ENCODE measurements around the gene MFSD6.
A peak's percentile ranks its signal among the peaks of the same experiment; 100 is the strongest.

The MFSD6 gene

GRCh38 chr2:190535121-190535439 lies 126.9 kb downstream of the MFSD6 start:
- ChIA-PET POLR2A (interaction anchor here (1.3 kb wide), 1 partner anchor 10 kb away, joined by 3 read pairs; no protein-coding TSS in a partner anchor), CTCF (no interaction called here)
- peaks cover 0 to 6% of the 10 kb centered on the region in 2 experiments; a peak in 1 of 3 replicates for H3K36me3 ChIP-seq (ENCODE audit: control insufficient read depth in 2 of 2, insufficient read depth in 1 of 2, low read length in 2 of 2)
- TF ChIP-seq ZNF223 (tag by site-specific recombination; IDR thresholded peaks at IDR 0.05) (no peak), ZNF335 (tag by site-specific recombination; conservative IDR thresholded peaks at IDR 0.05) (peak; percentile 51)
- H3K4me3 ChIP-seq (ENCODE audit: low read depth, low read length) = peak overlapping the region; percentile 67
- no peaks in the 10 kb centered on the region for H3K9me3 ChIP-seq (ENCODE audit: control insufficient read depth, insufficient read depth, low read depth, low read length)
- peak overlapping the region; percentile 89 for H3K27ac ChIP-seq (ENCODE audit: extremely low read depth, low read depth, low read length)
- H3K4me1 ChIP-seq (ENCODE audit: control insufficient read depth, insufficient read depth, low read length) = no peaks in the 10 kb centered on the region

GRCh38 chr2:190535586-190535985 lies 127.4 kb downstream of the MFSD6 start:
- CTCF ChIA-PET = no interaction called here
- H3K36me3 ChIP-seq (ENCODE audit: control insufficient read depth in 2 of 2, insufficient read depth in 1 of 2, low read length in 2 of 2) = peaks cover 0 to 6% of the 10 kb centered on the region in 2 experiments; a peak in 1 of 3 replicates
- H3K27ac ChIP-seq (ENCODE audit: extremely low read depth, low read depth, low read length) = no peak overlapping the region

GRCh38 chr2:190537765-190538164 lies 129.6 kb downstream of the MFSD6 start:
- Histone ChIP-seq H3K36me3 (ENCODE audit: control insufficient read depth in 2 of 2, insufficient read depth in 1 of 2, low read length in 2 of 2) (peaks cover 0 to 6% of the 10 kb centered on the region in 2 experiments; a peak in 1 of 3 replicates), H3K4me3 (ENCODE audit: low read depth, low read length) (no peak overlapping the region), H3K9me3 (ENCODE audit: control insufficient read depth, insufficient read depth, low read depth, low read length) (no peaks in the 10 kb centered on the region), H3K4me1 (ENCODE audit: control insufficient read depth, insufficient read depth, low read length) (no peaks in the 10 kb centered on the region), H3K27ac (ENCODE audit: extremely low read depth, low read depth, low read length) (no peak overlapping the region)
- POLR2A ChIA-PET = no interaction called here
- CTCF ChIA-PET = no interaction called here
- TF ChIP-seq ZNF155 (tag by site-specific recombination; IDR thresholded peaks at IDR 0.05) = no peak
- TF ChIP-seq SETDB1 (IDR thresholded peaks at IDR 0.05; ENCODE audit: insufficient read length, low read length) = peak; percentile 59
- TF ChIP-seq ZNF585B (tag by site-specific recombination; IDR thresholded peaks at IDR 0.05) = peak; percentile 69

More at GRCh38 chr2:190535586-190535985, 127.4 kb downstream of the MFSD6 start:
- Histone ChIP-seq H3K4me3 (ENCODE audit: low read depth, low read length) (peak overlapping the region; percentile 67), H3K9me3 (ENCODE audit: control insufficient read depth, insufficient read depth, low read depth, low read length) (no peaks in the 10 kb centered on the region), H3K4me1 (ENCODE audit: control insufficient read depth, insufficient read depth, low read length) (no peaks in the 10 kb centered on the region)
- TF ChIP-seq ZSCAN23 (tag by site-specific recombination; IDR thresholded peaks at IDR 0.05) (no peak), ZBTB8A (tag by site-specific recombination; IDR thresholded peaks at IDR 0.05) (no peak), ZNF664 (tag by site-specific recombination; IDR thresholded peaks at IDR 0.05) (no peak), SP3 (tag by site-specific recombination; IDR thresholded peaks at IDR 0.05) (no peak), ZNF530 (tag by site-specific recombination; IDR thresholded peaks at IDR 0.05; ENCODE audit: low read depth) (no peak), ZNF585B (tag by site-specific recombination; IDR thresholded peaks at IDR 0.05) (no peak), ZNF514 (tag by site-specific recombination; IDR thresholded peaks at IDR 0.05) (no peak), ZSCAN4 (tag by site-specific recombination; IDR thresholded peaks at IDR 0.05) (no peak), TRIM28 (IDR thresholded peaks at IDR 0.05; ENCODE audit: borderline replicate concordance, low read length) (no peak), ZNF792 (tag by site-specific recombination; IDR thresholded peaks at IDR 0.05) (no peak), TCF7L2 (IDR thresholded peaks at IDR 0.05; ENCODE audit: borderline replicate concordance, low read depth, low read length) (no peak), ZNF791 (tag by site-specific recombination; IDR thresholded peaks at IDR 0.05) (no peak), ZNF146 (tag by site-specific recombination; IDR thresholded peaks at IDR 0.05) (no peak)
- POLR2A ChIA-PET = no interaction called here

- CTCF ChIA-PET = interaction anchor here (0.7 to 1.0 kb wide), 3 partner anchors 12 to 142 kb away, joined by 3 to 4 read pairs (median 3); no protein-coding TSS in a partner anchor
- no peak overlapping the region for H3K4me3 ChIP-seq (ENCODE audit: low read depth, low read length)
- H3K4me1 ChIP-seq (ENCODE audit: control insufficient read depth, insufficient read depth, low read length) = no peaks in the 10 kb centered on the region
- no peak overlapping the region for H3K27ac ChIP-seq (ENCODE audit: extremely low read depth, low read depth, low read length)
- H3K36me3 ChIP-seq (ENCODE audit: control insufficient read depth in 2 of 2, insufficient read depth in 1 of 2, low read length in 2 of 2) = peaks cover 0 to 6% of the 10 kb centered on the region in 2 experiments; a peak in 1 of 3 replicates
- H3K9me3 ChIP-seq (ENCODE audit: control insufficient read depth, insufficient read depth, low read depth, low read length) = no peaks in the 10 kb centered on the region
- POLR2A ChIA-PET = no interaction called here
- TF ChIP-seq KLF1 (tag by site-specific recombination; IDR thresholded peaks at IDR 0.05) = no peak
- TF ChIP-seq ZBTB26 (tag by site-specific recombination; optimal IDR thresholded peaks at IDR 0.05) = no peak
- no peak for TF ChIP-seq ZNF133 (tag by site-specific recombination; IDR thresholded peaks at IDR 0.05)
- no peak for TF ChIP-seq KLF8 (tag by site-specific recombination; IDR thresholded peaks at IDR 0.05)
- no peak for TF ChIP-seq ZBTB11 (tag by site-specific recombination; conservative IDR thresholded peaks at IDR 0.05; ENCODE audit: low read depth)
- no peak for TF ChIP-seq ZNF292 (tag by site-specific recombination; IDR thresholded peaks at IDR 0.05; ENCODE audit: borderline replicate concordance, low read depth)
- no peak for TF ChIP-seq ZNF10 (tag by site-specific recombination; IDR thresholded peaks at IDR 0.05)
These were observed 130.0 kb downstream of the MFSD6 start for GRCh38 chr2:190538201-190538600.
